HG03280 (cell line): ENCODE results near the gene ADAM23.
"Not testable (repeated sequence)": the region's sequence is repeated elsewhere in the genome, so short reads cannot be mapped to it uniquely, and the experiment has no call there.

ENCODE experiments used
- ATAC-seq: cut with Tn5 transposase; IDR thresholded peaks from one replicate; pipeline ENCODE4 v1.9.1; 2021; ENCODE audit warnings: mild to moderate bottlenecking, moderate library complexity; ENCODE audit not compliant: unreplicated experiment

Gene ADAM23

GRCh38 chr2:206442833-206443734, at the start of gene ADAM23:
Gene ADAM23, plus strand, starts transcription at chr2:206443532. Its CDS starts 335 bp downstream, at chr2:206443867.
- peak; percentile 53 for ATAC-seq

- no peak for ATAC-seq
These were observed 47.1 kb upstream of the ADAM23 start for GRCh38 chr2:206396211-206396610.

- ATAC-seq, result not testable (repeated sequence)
These were observed 40.3 kb upstream of the ADAM23 start for GRCh38 chr2:206402956-206403569.

GRCh38 chr2:206408323-206409320, 34.7 kb upstream of the ADAM23 start:
- no peak for ATAC-seq

- ATAC-seq, result no peak
These were observed 32.6 kb upstream of the ADAM23 start for GRCh38 chr2:206410714-206411113.

- no peak for ATAC-seq
These were observed 27.6 kb upstream of the ADAM23 start for GRCh38 chr2:206415618-206416243.

GRCh38 chr2:206418968-206419367, 24.4 kb upstream of the ADAM23 start:
- no peak for ATAC-seq

GRCh38 chr2:206420721-206421120, 22.6 kb upstream of the ADAM23 start:
- ATAC-seq, result no peak

- ATAC-seq, result no peak
These were observed 20.8 kb upstream of the ADAM23 start for GRCh38 chr2:206422493-206422892.

GRCh38 chr2:206423147-206423546, 20.2 kb upstream of the ADAM23 start:
- no peak for ATAC-seq

GRCh38 chr2:206424134-206424533, 19.2 kb upstream of the ADAM23 start:
- no peak for ATAC-seq

- ATAC-seq, result no peak
These were observed 14.5 kb upstream of the ADAM23 start for GRCh38 chr2:206428783-206429182.

GRCh38 chr2:206430452-206430851, 12.9 kb upstream of the ADAM23 start:
- ATAC-seq, result no peak

GRCh38 chr2:206431439-206431838, 11.9 kb upstream of the ADAM23 start:
- no peak for ATAC-seq

- no peak for ATAC-seq
These were observed 10.9 kb upstream of the ADAM23 start for GRCh38 chr2:206432193-206433082.

GRCh38 chr2:206433190-206433589, 10.1 kb upstream of the ADAM23 start:
- ATAC-seq, result no peak

- no peak for ATAC-seq
These were observed 9.6 kb upstream of the ADAM23 start for GRCh38 chr2:206433686-206434085.

GRCh38 chr2:206435742-206436141, 7.6 kb upstream of the ADAM23 start:
- ATAC-seq, result no peak

- no peak for ATAC-seq
These were observed 5.1 kb upstream of the ADAM23 start for GRCh38 chr2:206438196-206438724.
